GM19438 (cell line): ENCODE measurements around the gene PRPF39.

Experiments used
- ATAC-seq: cut with Tn5 transposase; IDR thresholded peaks from one replicate; pipeline ENCODE4 v1.9.1; 2021; ENCODE audit warnings: low read depth; ENCODE audit not compliant: unreplicated experiment

PRPF39 gene, protein sequence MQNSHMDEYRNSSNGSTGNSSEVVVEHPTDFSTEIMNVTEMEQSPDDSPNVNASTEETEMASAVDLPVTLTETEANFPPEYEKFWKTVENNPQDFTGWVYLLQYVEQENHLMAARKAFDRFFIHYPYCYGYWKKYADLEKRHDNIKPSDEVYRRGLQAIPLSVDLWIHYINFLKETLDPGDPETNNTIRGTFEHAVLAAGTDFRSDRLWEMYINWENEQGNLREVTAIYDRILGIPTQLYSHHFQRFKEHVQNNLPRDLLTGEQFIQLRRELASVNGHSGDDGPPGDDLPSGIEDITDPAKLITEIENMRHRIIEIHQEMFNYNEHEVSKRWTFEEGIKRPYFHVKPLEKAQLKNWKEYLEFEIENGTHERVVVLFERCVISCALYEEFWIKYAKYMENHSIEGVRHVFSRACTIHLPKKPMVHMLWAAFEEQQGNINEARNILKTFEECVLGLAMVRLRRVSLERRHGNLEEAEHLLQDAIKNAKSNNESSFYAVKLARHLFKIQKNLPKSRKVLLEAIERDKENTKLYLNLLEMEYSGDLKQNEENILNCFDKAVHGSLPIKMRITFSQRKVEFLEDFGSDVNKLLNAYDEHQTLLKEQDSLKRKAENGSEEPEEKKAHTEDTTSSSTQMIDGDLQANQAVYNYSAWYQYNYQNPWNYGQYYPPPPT

DNA sequence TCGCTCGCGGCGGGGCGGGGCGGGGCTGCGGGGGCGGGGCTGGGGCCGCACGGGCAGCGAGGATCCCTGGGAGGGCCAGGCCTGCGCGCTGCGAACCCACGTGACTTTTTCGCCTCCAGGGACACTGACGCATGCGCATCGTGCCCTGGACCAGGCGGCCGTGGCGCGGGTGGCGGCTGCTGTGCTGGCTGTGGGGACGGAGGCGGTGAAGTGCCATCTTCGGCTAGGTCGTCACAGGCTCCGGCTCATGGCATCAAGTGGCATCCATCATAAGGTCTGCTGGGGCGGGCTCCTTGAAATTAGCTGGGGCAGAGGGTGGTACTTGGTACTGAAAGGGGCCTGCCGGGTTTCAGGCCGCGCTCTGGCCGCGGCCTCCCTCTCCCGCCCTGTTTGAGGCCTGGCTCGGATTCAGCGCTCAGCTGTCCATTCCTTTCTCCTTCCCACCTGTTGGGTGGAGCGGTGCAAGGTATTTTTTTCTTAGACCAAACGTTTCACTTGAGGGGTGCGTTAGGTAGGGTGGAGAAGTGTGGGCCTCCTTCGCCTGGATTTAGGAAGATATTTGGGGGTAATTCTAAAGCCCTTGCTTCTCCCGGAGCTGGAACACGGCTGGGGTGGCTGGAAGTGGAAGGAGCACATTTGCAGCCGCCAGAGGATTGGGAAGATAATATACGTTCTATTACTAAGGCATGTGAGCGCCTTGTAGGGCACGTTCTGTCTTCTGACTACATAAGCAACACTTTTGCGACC, at the start of gene PRPF39:
Gene PRPF39 (plus strand): TSS at position 141 of the 747 bp plus-strand sequence. CDS start 11,124 bp downstream, outside the sequence.
- ATAC-seq, result peak; percentile 85

DNA sequence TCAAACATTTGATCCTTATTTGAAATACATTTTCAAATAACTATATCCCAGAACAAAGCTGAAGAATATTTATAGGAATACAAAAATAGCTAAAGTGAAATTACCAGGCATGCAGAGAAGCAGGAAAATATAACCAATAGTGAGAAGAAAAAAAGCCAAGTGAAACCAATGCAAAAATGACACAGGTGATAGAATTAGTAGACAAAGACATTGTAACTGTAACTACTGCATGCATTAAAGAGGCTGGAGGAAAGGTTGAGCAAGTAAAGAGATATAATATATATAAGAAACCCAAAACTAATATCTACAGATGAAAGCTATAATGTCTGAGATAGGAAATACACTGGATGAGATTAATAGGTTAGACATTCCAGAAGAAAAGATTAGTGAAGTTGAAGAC, 49.2 kb upstream of the PRPF39 start:
- no peak for ATAC-seq

DNA sequence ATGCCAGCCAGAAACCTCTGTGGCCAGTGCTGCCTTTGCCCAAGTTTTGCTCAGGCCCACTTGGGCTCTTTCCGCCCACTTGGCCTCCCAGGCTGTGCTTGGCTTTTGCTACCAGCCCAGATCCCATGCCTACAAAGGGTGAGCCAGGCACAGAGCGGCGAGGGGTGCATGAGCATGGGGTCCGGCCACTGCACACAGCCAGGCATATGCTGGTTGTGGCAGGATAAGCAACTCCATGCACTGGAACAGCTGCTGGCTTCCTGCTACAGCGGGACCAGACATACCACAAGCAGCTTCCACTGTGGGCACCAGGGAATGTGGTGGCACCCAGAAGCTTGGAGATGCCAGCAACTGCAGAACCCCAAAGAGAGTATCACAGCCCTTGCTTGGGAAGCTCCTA, 45.7 kb upstream of the PRPF39 start:
- ATAC-seq, result no peak

DNA sequence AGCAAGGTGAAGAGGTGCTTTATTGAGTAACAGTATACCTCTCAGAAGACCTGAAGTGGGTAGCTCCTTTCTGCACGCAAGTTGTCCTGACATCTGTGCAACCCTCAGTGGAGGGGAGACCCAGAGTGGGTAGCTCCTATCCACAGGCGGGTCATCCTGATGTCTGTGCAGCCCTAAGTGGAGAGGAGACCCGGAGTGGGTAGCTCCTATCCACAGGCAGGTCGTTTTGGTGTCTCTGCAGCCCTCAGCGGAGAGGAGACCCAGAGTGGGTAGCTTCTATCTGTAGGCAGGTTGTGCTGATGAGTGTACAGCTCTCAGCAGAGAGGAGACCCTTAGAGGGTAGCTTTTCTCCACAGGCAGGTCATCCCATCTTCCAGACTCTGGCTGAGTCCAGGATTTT, 45.1 kb upstream of the PRPF39 start:
- no peak for ATAC-seq

DNA sequence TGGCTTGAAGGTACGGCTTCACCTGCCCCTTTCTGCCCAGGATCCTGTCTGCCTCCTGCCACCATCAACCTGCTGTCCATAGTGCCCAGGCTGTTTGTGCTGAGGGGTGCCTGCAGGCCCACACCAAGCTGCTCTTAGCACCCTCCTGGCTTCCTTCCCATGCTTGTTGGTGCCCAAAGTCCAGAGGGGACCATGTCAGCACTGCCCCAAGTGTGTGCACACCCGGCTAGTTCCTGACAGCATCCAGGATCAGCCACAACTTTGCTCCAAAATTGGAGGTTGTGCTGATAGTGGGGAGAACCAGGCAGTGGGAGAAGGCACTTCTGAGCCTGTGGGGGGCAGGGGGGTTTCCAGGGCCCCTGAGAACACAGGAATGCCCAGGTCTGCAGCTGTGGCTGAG, 44.5 kb upstream of the PRPF39 start:
- no peak for ATAC-seq

DNA sequence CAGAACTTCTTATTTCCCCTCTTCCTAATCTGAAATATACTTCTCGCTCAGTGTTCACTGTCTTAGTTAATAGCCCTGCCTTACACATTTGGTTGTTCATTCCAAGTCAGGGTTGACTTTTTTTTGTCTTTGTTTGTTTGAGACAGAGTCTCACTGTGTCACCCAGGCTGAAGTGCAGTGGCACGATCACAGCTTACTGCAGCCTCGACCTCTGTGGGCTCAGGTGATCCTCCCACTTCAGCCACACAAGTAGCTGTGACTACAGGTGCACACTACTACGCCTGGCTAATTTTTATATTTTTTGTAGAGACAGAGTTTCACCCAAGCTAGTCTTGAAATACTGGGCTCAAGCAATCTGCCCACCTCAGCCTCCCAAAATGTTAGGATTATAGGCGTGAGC, 42.3 kb upstream of the PRPF39 start:
- ATAC-seq, result no peak

DNA sequence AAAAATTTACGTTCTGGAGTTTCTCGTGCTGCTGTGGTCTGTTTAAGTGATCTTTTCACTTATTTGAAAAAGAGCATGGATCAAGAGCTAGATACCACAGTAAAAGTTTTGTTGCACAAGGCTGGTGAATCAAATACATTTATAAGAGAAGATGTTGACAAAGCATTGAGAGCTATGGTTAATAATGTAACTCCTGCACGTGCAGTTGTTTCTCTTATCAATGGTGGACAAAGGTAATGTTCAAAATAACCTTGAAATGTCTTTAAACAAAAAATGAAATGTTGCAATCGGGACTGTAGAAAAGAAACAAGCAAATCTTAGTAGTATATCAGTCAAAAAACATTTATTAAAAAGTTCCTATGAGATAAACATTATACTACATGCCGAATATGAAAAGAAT, 39.3 kb upstream of the PRPF39 start:
- no peak for ATAC-seq

DNA sequence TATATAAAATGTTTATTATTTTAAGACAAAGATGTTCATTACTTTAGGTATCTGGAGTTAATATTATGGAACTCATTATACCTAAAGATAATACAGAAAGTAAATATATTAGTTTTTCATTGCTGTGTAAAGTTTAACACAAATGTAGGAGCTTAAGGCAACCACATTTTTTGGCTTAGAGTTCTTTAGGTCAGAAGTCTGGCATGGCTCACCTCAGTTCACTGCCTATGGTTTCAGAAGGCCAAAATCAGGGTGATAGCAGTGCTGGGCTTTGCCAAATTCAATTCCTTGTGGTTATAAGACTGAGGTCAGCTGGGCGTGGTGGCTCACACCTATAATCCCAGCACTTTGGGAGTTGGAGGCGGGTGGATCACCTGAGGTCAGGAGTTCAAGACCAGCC, 35.5 kb upstream of the PRPF39 start:
- ATAC-seq, result no peak

DNA sequence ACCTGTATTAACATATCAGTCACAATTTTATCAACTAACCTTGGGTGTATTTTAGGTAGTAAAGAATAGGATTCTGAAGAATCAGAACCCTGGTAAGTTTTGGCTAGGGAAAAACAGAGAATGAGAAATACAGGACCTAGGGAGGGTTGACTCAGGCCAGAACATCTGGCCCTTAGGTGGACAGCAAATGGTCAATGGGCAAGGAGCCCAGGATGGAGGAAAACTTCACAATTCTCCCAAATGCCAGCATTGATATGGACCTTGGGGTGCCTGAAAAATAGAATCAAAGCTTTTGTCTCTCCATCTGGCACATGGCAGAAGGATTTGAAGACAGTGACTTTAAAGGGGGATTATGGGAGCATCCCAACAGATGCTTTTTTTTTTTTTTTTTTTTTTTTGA, 32.7 kb upstream of the PRPF39 start:
- ATAC-seq, result no peak

DNA sequence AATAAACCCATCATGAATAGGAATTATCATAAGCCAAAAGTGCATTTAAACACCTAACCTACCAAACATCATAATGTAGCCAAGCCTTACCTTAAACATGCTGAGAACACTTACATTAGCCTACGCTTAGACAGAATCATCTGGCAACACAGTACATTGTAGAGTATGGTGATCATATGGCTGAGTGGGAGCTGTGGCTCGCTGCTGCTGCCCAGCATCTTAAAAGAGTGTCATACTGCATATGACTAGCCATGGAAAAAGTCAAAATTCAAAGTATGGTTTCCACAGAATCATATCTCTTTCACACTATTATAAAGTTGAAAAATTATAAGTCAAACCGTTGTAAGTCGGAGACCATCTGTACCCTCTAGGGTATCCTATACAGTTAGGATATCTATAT, 32.0 kb upstream of the PRPF39 start:
- ATAC-seq, result no peak

DNA sequence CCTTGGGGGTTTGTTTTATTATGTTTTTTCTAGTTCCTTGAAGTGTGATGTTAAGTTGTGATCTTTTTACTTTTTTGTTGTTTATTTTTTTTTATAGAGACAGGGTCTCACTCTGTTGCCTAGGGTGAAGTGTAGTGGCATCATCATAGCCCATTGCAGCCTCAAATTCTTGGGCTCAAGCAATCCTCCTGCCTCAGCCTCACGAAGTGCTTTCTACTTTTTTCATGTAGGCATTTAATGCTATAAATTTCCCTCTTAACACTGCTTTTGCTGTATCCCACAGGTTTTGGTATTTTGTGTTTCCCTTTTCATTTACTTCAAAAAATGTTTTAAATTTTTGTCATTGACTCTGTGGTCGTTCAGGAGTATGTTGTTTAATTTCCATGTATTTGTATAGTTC, 26.6 kb upstream of the PRPF39 start:
- no peak for ATAC-seq

DNA sequence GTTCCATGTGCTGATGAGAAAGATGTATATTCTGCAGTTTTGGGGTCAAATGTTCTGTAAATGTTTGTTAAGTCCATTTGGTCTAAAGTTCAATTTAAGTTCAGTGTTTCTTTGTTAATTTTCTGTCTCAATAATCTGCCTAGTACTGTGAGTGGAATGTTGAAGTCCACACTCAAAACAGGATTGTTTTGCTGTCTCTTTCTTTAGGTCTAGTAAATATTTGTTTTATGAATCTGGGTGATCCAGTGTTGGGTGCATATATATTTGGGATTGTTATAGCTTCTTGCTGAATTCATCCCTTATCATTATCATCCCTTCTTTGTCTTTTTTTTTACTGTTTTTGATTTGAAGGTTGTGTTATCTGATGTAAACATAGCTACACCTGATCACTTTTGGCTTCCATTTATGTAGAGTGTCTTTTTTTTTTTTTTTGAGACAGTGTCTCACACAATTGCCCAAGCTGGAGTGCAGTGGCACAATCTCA, 26.0 kb upstream of the PRPF39 start:
- no peak for ATAC-seq

DNA sequence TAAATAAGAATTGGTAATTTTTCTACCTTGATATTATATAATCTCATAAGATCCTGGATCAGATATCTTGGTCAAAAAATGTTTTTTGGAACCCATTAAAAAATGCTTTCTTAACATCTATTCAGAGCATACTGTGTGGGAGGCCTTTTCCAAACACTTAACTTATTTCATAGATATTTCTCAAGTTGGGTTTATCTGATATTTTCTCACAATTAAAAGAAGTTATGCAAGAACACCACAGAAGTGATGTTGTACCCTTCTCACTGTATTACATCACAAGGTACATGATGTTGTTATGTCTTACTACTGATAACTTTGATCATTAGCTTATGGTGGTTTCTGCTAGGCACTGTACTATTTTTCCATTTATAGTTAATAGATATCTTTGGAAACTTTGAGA, 23.4 kb upstream of the PRPF39 start:
- no peak for ATAC-seq

DNA sequence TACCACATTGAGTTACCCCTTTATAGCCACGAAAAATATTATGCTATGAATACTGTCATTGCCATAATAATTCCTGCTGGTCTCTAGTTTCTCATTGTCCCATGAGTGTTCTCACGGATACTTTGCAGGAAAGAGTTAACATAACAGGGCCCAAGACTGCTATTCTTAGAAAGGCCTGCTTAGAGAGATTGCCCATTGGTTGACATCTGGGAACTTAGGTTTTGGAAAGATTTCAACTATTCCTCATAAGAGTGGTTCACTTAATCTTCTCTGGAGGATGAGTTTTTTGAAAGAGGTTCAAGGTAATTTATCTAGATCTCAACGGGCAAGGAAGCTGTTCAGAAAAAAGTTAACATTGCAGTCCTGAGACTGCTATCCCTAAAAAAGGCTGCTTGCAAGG, 18.4 kb upstream of the PRPF39 start:
- no peak for ATAC-seq

DNA sequence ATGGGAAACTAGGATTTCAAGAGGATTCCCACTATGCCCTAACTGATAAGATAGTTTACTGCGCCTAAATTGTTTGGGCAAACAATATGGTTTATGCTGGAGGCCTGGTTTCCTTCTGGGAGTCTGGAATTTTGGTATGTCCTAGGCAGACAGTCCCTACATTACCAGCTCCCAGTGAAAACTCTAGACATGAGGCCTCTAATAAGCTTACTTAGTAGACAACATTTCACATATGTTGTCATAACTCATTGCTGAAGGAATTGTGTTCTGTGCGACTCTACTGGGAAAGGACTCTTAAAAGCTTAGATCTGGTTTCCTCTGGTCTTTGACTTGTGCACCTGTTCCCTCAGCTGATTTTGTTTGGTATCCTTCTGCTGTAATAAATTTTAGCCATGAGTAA, 18.0 kb upstream of the PRPF39 start:
- no peak for ATAC-seq

DNA sequence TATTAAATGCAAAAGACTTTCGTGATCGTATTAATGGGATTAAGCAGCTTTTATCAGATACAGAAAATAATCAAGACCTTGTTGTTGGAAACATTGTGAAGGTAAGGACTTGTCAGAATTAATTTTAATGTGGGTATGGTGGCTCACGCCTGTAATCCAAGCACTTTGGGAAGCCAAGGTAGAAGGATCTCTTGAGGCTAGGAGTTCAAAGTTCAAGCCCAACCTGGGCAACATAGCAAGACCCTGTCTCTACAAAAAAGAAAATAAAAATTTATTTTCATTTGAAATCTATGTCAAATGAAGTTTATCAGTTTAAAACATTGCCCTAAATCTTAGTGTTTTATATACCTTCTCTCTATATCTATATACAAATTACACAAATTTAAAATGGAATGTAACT, 17.2 kb upstream of the PRPF39 start:
- ATAC-seq, result no peak

DNA sequence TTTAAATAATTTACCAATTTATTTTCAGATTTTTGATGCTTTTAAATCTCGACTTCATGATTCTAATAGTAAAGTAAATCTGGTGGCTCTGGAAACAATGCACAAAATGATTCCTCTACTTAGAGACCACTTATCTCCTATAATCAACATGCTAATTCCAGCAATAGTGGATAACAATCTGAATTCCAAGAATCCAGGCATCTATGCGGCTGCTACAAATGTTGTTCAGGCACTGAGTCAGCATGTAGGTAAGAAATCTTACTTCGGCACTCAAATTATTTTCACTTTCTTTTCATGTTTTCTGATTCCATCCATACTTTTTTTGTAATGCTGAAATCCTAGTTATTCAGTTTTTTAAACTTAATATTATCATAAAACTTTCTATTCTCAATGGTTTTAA, 15.5 kb upstream of the PRPF39 start:
- no peak for ATAC-seq

DNA sequence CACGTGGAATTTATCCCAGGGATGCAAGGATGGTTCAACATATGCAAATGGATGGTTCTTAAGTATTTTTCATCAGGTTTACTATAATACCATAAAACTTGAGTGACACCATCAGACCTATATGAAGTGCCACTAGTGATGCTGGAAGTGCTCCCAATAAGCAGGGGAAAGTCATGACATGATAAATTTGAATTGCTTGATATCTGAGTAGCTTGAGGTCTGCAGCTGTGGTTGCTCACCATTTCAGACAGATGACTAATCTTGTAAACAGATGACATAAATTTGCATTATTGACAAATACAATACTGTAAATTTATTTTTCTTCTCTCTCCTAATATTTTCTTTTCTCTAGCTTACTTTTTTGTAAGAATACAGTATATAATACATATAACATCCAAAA, 13.7 kb upstream of the PRPF39 start:
- no peak for ATAC-seq

DNA sequence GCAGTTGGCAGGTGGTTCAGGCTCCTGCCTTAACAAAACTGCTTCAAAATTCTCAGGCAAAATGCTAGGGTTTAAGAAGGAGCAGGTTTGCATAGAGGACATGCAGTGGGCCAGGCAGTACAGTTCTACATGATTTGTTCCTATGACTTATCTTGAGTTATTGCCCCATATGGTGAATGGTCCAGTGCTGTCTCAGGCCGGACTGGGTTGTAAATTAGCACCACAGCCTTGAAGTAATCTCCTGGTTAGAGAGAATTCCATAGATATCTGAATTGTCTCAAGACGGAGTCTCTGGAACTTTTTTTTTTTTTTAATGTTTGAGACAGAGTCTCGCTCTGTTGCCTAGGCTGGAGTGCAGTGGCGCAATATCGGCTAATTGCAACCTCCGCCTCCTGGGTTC, 11.8 kb upstream of the PRPF39 start:
- ATAC-seq, result no peak

DNA sequence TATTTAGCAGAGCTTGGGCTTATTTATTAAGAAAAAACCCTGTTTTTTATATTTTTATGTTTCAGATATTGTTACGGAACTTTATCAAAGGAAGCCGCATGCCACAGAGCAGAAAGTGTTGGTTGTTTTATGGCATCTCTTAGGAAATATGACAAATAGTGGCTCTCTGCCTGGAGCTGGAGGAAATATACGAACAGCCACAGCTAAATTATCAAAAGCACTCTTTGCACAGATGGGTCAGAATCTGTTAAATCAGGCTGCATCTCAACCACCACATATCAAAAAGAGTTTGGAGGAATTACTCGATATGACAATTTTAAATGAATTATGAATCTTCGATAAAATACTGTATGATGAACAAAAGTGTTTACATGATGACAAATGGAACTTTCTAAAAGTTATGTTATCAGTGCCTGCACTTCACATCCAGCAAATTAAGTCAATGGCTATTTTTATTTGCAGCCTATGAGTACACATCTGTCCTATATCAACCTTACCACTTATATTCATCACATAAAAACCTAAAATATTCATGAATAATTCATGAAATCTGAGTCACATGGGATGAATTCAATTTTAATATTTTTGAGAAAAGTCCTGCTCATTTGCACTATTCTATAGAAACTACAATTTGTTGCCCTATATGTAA, 10.6 kb upstream of the PRPF39 start:
- ATAC-seq, result no peak

DNA sequence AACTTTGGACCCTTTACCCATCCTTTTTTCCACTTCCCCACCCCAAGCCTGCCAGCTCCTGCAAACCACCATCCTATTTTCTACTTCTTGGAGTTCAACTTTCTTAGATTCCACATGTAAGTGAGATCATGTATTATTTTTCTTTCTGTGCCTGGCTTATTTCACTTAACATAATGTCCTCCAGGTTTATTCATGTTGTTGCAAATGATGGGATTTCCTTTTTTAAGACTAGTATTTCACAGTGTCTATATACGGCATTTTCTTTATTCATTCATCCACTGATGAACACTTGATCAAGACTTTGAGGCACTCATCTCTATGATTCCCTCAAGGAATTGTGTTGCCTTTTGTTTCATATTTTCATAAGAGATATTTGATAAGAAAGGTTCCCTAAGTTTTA, 5.6 kb upstream of the PRPF39 start:
- ATAC-seq, result no peak
